GM12878 (cell line): ENCODE results near the gene TMEM163.

Experiments
- ASH2L ChIP-seq: fragments of 300-600, 200-600 bp; sonication (generic); IDR thresholded peaks from 2 replicates; pipeline ENCODE4 v1.6.1; 2017; ENCODE audit warnings: low read depth, mild to moderate bottlenecking, borderline replicate concordance
- BCL3 ChIP-seq: IDR thresholded peaks from 2 replicates; pipeline ENCODE4 v1.6.1; 2011; ENCODE audit warnings: borderline replicate concordance, low read depth, mild to moderate bottlenecking, moderate library complexity, low read length; ENCODE audit not compliant: insufficient read depth, poor library complexity, severe bottlenecking
- NRF1 ChIP-seq: conservative IDR thresholded peaks from 2 replicates; pipeline ENCODE4 v1.6.1; 2011; ENCODE audit warnings: mild to moderate bottlenecking, low read depth, low read length, improper control_type of control experiment
- RBBP5 ChIP-seq: fragments of 200-600 bp; sonication (generic); conservative IDR thresholded peaks from 2 replicates; pipeline ENCODE4 v1.6.1; 2016
- SMAD5 ChIP-seq: IDR thresholded peaks from 2 replicates; pipeline ENCODE4 v1.6.1; 2016; ENCODE audit warnings: antibody characterized with exemption, low read depth
- TAF1 ChIP-seq: IDR thresholded peaks from 2 replicates; pipeline ENCODE4 v1.6.1; 2011; ENCODE audit warnings: mild to moderate bottlenecking, low read depth, low read length, borderline replicate concordance

- TF ChIP-seq ASH2L = no peak
- TF ChIP-seq SMAD5 = no peak
- no peak for TF ChIP-seq RBBP5
- TF ChIP-seq TAF1 = no peak
- TF ChIP-seq BCL3 = no peak
- no peak for TF ChIP-seq NRF1
Measured at GRCh38 chr2:134504586-134505336, 214.0 kb downstream of the TMEM163 start.
